SH-SY5Y (cell line): ENCODE results near the gene DCHS1.

Experiments
- GATA2 ChIP-seq: IDR thresholded peaks from 2 replicates; pipeline ENCODE4 v1.6.1; 2011; ENCODE audit warnings: mild to moderate bottlenecking, low read depth, low read length
- GATA3 ChIP-seq: IDR thresholded peaks from 2 replicates; pipeline ENCODE4 v1.6.1; 2011; ENCODE audit warnings: low read depth, mild to moderate bottlenecking, low read length, moderate library complexity

Gene DCHS1

DNA sequence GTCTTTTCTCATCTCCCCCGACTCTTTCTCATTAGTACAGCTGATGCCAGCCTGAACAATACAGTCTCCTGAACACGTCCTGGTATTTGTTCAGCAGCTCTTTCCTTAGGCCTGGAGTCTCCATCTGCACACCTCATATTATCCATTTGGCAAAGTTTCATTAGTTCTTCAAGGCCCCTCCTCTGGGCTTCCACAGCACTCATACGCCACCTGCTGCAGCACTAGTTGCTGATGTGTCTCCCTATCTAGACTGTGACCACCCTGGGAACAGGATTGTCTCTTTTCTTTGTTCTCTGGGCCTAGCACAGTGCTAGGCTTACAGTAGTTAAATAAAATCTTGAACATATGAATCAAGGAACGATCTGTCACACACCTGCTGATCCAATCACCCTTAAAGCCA is 17.2 kb downstream of the DCHS1 start:
- TF ChIP-seq GATA3 (no peak), GATA2 (no peak)

DNA sequence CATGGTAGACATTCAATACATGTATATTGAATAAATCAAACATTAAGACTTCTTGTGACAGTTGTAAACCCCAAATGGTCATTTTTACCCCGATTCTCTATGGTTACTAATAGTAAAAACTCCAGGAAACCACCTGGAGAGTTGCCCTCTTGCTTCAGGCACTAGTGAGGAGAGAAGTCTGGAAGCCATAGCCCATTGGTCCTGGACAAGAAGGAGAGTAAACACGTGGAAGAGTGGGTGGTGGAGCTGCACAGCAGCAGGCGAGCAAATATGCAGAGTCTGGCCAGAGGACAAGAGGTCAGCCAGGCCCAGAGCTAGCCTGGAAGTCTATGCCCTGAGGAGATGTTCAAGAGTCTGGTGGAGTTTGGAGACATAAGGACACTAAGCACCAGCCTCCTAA is 17.7 kb downstream of the DCHS1 start:
- TF ChIP-seq GATA2 = no peak
- TF ChIP-seq GATA3 = no peak

DNA sequence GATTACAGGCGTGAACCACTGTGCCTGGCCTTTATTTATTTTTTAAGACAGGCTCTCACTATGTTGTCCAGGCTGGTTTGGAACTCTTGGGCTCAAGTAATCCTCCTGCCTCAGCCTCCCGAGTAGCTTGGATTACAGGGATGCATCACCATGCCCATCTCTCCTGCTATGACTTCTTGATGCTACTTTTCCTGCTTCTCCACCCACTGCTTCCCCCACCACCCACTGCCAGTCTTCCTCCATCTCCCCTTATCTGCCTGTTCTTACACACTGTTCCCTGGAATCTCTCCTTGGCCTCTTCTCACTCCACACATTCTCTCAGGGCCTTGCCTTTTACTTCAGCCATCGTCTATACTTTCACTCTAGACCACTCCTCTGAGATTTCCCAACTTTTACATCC is 19.1 kb downstream of the DCHS1 start:
- TF ChIP-seq GATA3 (no peak), GATA2 (no peak)

DNA sequence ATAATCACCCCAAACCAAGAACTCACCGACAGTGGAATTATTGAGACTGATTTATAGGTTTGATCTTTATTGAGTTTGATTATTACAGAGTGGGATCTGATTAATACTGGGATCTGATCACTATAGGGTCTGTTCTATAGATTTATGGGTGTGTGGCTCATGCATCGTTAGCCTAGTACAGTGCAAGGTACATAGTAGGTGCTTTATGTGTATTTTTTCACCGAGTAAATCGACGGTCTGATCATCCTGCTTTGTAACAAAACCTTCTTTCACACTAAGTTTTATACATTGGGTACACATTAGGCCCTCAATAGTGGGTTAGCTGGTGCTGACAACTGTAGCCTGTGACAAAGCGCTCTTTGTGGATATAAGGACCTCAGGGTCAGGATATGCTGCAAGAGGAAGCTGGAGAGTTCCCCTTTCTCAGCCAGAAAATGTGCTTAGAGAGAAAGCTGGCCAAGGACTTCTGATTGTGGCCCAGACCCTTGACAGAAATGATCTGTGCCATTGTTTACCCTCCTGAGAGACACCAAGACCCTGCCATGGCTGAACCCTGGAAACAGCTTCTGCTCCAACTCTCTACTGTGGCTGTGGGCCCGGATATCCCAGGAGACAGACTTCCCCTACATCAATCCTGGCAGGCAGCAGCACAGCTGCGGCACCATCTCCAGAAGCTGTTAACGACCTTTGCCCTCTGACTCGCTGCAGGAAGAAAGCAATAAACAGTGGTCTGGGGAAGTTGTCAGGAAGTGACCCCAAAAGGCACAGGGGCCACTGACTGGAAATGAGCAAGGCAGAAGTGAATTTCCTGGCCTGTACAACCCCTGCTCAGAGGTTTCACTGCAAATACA is 20.3 kb downstream of the DCHS1 start:
- TF ChIP-seq GATA3 (no peak), GATA2 (no peak)

DNA sequence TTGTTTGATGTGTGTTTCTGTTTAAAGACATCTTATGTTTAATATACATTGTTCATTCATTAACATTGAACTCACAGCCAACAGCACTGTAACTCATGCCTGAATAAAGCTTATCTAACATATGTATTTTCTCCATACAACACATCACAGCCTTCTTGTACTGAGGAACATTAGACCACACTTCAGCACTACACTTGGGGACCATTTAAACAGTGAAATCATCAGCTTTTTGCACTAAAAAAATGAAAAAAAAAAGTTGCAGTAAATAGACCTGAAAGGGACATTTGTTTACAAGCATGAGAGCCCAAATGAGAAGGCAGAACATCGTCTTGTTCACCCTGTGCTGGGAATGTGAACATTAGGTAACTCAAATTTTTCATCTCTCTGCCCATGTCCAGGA is 21.1 kb downstream of the DCHS1 start:
- TF ChIP-seq GATA3 (no peak), GATA2 (no peak)

DNA sequence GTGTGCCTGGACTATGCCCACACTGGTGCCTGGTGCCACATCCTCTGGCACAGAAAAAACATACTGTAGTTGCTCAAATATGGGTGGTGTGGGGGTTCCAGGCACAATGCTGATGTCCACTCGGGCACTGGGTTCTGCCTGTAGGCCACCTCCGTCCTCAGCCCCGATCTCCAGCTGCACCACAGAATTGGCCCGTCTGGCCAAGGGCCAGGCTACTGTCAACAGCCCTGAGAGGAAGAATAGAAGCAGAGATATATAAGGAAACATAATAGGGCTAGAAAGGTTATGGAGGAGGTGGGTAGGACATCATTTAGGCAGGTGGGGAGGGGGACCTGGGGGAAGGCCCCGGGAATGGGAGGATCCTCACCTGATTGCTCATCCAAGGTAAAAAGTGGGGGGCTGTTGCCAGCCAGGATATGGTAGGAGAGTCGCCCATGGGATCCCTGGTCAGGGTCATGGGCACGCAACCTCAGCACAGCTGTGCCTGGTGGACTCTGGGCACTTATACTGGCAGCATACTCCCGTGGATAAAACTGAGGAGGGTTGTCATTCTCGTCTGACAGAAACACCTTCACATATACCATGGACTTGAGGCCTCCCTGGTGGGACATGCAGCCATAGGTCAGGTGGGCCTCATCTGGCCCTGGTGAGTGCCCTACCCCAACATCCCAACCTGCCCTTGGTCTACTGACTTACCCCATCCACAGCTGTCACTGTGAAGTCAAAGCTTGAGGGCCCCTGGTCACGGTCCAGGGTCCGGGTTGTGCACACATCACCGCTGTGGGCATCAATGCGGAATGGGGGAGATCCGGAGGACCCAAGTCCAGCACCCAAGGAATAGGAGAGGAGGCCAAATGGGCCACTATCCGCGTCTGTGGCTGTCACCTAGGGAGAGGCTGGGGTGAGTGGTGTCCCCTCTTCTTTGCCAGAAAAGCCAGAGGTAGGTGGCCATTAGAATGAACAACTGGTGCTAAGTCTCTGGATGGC is 21.9 kb downstream of the DCHS1 start:
- TF ChIP-seq GATA2 (no peak), GATA3 (no peak)

DNA sequence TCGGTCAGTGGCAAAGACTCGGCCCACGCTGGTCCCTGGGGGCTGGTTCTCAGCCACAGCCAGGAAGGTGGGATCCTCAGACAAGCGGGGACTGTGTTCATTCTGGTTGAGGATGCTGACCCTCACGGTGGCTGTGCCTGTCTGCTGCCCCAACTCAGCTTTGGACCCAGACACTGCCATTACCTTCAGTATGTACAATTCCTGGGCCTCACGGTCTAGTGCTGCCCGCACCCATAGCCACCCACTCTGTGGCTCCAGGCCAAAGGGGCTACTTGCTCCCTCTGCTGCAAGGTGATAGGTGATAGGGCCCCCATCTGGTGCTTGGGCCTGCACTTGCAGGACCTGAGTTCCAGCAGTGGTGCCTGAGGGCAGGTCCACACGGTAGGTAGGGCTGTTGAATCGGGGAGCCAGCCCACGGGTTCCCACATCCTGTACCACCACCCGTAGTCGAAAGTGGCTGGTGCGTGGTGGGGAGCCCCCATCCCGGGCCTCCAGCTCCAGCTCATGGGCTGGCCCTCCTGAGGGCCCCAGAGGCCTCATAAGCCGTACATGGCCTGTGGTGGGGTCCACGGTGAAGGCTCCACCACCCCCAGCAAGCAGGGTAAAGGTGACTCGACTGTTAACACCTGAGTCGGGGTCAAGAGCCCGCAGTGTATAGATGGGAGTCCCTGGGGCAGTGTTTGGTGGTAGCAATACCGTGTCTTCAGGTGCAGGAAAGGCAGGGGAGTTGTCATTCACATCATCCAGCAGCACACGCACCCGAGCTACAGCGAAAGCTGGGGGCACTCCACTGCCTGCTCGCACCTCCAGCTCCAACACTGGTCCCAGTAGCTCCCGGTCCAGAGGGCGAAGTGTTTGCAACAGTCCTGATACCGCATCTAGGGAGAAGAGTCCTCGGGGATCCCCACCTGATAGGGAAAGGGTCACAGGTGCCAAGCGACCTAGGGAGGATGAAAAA is 23.2 kb downstream of the DCHS1 start:
- TF ChIP-seq GATA3 (no peak), GATA2 (no peak)

DNA sequence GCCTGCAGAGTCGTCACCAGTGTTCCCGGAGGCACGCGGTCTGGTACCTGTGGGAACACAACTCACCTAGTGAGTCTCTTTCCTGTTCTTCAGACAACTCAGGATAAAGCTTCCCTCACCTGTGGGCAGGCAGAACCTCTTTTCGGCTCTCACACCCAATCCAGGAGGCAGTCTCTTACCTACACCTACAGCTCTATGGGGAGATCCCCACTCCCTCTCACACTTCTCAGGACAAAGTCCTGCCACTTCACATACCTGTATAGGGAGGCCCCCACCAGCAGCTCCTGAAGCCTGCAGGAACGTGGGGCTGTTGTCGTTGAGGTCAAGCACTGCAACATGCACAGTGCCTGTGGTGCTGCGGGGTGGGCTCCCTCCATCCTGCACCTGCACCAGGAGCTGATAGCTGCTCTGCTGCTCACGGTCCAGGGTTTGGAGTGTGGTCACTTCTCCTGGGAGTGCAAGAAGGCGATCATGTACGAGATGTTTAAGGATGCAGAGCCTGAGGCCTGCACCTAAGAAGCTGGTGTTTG is 24.2 kb downstream of the DCHS1 start:
- TF ChIP-seq GATA2 = no peak
- TF ChIP-seq GATA3 = no peak

DNA sequence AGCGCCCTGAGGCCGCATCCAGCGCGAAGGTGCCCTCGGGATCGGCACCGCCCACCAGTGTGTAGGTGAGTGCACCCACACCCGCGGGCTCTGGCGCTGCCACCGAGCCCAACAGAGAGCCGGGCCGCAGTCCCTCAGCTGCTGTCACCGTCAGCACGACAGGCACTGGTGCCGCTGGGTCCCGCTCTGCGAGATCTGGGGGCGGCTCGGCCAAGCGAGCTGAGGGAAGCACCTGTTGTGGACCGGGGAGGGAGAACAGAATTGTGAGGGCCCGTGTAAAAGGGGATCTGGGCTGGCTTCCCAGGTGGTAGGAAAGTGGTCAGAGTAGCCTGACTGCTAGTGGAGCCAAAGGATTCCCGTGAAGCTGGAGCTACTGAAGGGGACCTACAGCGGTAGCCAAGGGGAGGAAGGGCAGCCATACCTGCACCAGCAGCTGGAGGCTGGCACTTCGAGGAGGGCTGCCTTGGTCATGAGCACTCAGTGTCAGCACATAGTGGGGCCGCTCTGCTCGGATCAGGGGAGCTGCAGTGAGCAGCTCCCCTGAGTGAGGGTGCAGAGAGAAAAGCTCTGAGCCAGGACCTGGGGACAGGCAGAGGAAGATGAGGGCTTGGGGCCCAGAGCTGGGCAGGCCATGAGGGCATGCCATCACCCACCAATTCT is 24.8 kb downstream of the DCHS1 start:
- TF ChIP-seq GATA3 = no peak
- no peak for TF ChIP-seq GATA2

DNA sequence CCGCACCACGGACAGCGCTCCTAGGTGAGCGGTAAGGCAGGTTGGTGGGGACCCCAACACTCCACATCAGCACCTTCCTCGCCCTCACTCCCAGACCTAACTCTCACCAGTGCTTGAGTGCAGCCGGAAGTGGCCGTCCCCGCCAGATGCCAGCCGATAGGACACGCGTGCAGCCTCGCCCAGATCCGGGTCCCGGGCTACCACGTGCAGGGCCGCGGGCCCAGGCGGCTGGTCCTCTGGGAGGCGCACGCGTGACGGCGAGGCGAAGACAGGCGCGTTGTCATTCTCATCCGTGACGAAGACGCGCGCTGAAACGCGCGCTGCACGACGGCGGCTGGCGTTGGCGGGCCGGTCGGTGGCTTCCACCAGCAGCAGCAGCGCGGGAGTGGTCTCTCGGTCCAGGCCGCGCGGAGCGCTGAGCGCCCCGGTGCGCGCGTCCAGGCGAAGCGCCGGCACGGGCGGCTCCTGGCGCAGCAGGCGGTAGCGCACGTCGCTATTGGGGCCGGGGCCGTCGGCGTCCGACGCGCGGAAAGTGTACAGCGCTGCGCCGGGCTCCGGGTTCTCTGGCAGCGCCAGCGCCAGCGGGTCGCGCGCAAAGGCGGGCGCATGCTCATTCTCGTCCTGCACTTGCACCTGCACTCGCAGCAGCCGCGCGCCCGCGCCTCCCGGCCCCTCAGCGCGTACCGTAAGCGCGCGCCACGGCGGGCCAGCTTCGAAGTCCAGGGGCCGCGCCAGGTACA is 25.5 kb downstream of the DCHS1 start:
- TF ChIP-seq GATA2 = no peak
- no peak for TF ChIP-seq GATA3

DNA sequence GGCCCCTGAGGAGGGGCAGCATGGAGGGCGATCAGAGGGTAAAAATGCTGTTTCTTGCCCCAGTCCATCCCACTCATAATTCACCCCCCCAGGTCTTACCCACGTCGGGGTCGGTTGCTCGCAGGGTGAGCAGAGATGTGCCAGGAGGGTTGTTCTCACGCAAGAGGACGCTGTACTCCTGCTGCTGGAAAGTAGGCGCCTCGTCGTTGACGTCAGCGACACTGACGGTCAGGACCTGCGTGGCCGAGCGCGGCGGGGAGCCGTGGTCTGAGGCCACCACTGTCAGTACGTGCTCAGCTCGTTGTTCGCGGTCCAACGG is 26.1 kb downstream of the DCHS1 start:
- TF ChIP-seq GATA2 = no peak
- no peak for TF ChIP-seq GATA3

DNA sequence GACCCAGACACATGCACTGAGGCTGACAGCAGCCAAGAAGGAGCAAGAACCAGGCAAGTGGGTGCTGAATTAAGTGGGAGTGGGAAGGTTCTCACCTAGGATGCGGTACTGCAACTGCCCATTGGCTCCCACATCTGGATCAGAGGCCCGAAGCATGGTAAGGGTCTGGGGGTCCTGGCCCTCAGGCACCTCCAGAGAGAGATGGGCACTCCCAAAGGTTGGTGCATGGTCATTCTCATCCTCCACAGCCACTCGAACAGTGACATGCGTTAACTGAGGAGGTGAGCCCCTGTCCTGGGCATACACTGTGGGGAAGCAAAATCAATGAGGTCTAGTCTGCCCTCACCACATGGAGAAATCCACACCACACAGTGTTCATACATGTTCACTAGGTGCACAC is 27.1 kb downstream of the DCHS1 start:
- no peak for TF ChIP-seq GATA2
- TF ChIP-seq GATA3 = no peak
